ENCODE results near the gene B3GNT8. TPM values are rescaled to one million over a fixed set of nuclear protein-coding genes. Genes with fewer than 3 reads are reported as not detected.
A peak's percentile ranks its signal among the peaks of the same experiment; 100 is the strongest.

B3GNT8 gene
- total RNA-seq, 1 experiment from 2014 or later: 0.10 TPM

DNA sequence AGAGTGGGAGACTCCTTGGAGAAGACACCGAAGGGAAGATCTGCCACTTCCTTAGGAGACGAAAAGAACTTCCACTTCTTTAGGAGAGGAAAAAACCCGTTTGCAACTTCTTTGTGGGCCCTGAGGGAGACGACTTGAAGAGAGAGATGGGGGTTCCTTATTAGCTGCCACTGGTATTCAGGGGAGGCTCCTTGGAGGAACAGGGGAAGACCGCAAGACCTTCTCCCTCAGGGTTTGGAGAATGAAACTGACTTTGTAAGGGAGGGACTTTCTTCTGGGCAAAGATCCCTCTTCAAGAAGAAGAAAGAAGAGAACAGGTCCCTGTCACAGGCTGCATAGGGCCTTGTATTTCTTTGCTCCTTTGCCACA, 29.1 kb downstream of the B3GNT8 start:
- H3K4me1 ChIP-seq (ENCODE audit: control insufficient read depth, insufficient read depth, low read length): no peaks in the 10 kb centered on the region
- peak overlapping the region; percentile 96 for H3K27ac ChIP-seq (ENCODE audit: low read length)
- BruUV-seq (replicated peaks): no TSS peak
- TF ChIP-seq POLR2AphosphoS5 (IDR thresholded peaks at IDR 0.05; ENCODE audit: low read depth, low read length): no peak
- no peak for TF ChIP-seq REST (IDR thresholded peaks at IDR 0.05; ENCODE audit: insufficient read depth in 1 of 2, low read depth in 2 of 2, low read length in 1 of 2)
- no peak for TF ChIP-seq SIN3A (IDR thresholded peaks at IDR 0.05; ENCODE audit: borderline replicate concordance, insufficient read depth, low read depth, low read length)
- no peak for TF ChIP-seq TCF7L2 (IDR thresholded peaks at IDR 0.05; ENCODE audit: low read depth, low read length)
- TF ChIP-seq, protein P1, sequence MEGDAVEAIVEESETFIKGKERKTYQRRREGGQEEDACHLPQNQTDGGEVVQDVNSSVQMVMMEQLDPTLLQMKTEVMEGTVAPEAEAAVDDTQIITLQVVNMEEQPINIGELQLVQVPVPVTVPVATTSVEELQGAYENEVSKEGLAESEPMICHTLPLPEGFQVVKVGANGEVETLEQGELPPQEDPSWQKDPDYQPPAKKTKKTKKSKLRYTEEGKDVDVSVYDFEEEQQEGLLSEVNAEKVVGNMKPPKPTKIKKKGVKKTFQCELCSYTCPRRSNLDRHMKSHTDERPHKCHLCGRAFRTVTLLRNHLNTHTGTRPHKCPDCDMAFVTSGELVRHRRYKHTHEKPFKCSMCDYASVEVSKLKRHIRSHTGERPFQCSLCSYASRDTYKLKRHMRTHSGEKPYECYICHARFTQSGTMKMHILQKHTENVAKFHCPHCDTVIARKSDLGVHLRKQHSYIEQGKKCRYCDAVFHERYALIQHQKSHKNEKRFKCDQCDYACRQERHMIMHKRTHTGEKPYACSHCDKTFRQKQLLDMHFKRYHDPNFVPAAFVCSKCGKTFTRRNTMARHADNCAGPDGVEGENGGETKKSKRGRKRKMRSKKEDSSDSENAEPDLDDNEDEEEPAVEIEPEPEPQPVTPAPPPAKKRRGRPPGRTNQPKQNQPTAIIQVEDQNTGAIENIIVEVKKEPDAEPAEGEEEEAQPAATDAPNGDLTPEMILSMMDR (IDR thresholded peaks at IDR 0.05): no peak
- ChIA-PET POLR2A (no interaction called here), CTCF (no interaction called here)
- no peaks in the 10 kb centered on the region for H3K27me3 ChIP-seq (ENCODE audit: control insufficient read depth, insufficient read depth, low read length)
- H3K4me3 ChIP-seq (ENCODE audit: low read depth in 2 of 2, low read length in 2 of 2): peak overlapping the region; percentile 91 to 100
- peaks cover 8% of the 10 kb centered on the region; the same call in 1 of the 2 replicates for H3K36me3 ChIP-seq (ENCODE audit: control insufficient read depth, insufficient read depth, low read length)
- no peaks in the 10 kb centered on the region for H3K9me3 ChIP-seq (ENCODE audit: control insufficient read depth, insufficient read depth, low read depth, low read length)
- DNase-seq (ENCODE audit: low read depth, low spot score): no peak
- no peak for ATAC-seq
- intact Hi-C loops (cut with micrococcal nuclease; ENCODE audit: unreplicated experiment): no loop called here
- in situ Hi-C loops (cut with HindIII; ENCODE audit: low pct_unique_long_range_greater_than_20kb, low sequenced_read_pairs): no loop called here

DNA sequence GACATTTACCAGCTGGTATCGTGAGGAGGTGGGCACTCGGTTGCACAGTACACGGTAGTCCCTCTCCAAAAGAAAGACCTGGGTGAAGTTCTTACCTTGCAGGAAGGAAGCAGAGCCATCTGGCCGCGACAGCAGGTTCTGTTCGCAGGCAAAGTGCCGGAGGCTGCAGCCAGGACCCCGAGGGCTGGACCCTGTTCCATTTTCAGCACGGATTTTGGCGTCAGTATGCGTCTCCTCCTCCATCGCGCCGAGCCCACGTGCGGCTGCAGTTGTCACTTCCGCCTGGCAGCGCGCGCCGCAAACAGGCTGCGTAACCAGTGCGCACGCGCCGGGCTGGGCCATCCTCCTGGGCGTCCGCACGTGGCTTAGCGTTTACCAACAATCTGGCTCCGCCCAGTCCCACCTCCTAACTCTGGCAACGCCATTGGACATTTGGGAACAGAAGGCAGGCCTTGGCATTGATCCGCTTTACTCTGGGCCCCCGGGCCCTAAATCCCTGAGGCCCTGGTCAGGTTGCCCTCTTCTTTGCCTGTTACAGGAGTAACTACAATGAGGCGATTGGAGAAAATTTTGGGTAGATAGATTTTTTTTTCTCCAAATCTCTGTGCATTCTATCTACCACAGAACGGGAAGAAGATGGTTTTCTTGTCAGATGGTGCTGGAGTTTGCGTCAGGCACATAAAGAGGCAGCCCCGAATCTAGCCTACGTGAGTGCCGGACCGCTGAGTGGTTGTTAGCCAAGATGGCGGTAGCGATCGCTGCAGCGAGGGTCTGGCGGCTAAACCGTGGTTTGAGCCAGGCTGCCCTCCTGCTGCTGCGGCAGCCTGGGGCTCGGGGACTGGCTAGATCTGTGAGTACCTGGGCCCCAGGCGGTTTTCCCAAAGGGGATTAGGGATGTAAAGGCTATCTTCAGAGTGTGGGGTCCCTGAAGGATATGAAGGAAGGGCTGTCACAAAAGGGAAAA, 29.8 kb downstream of the B3GNT8 start, which contains the start of the genes BCKDHA and EXOSC5:
TSS of gene BCKDHA (plus strand) at position 733 of the 964 bp plus-strand sequence. CDS start at position 743, 10 bp downstream.
TSS of gene EXOSC5 (minus strand) at position 274 of the 964 bp plus-strand sequence. CDS start at position 243, 31 bp downstream.
- intact Hi-C loops (cut with micrococcal nuclease; ENCODE audit: unreplicated experiment) (no loop called here), in situ Hi-C loops (cut with HindIII; ENCODE audit: low pct_unique_long_range_greater_than_20kb, low sequenced_read_pairs) (no loop called here)
- H3K4me3 ChIP-seq (ENCODE audit: low read depth in 2 of 2, low read length in 2 of 2): peak within 1 kb of the TSS; percentile 91 to 100
- no peaks in the 10 kb centered on the region for H3K9me3 ChIP-seq (ENCODE audit: control insufficient read depth, insufficient read depth, low read depth, low read length)
- BruUV-seq (replicated peaks): TSS peak; percentile 90
- TF ChIP-seq POLR2AphosphoS5 (IDR thresholded peaks at IDR 0.05; ENCODE audit: low read depth, low read length): no peak; the same call in 1 of the 2 replicates
- no peak for TF ChIP-seq TCF7L2 (IDR thresholded peaks at IDR 0.05; ENCODE audit: low read depth, low read length)
- peak; percentile 98; the same call in 1 of the 2 replicates for TF ChIP-seq SIN3A (IDR thresholded peaks at IDR 0.05; ENCODE audit: borderline replicate concordance, insufficient read depth, low read depth, low read length)
- 0 out of 4 replicates have a peak, but pooled peaks of 1 of the 2 experiments have one; percentile 13 for TF ChIP-seq REST (IDR thresholded peaks at IDR 0.05; ENCODE audit: insufficient read depth in 1 of 2, low read depth in 2 of 2, low read length in 1 of 2)
- TF ChIP-seq, protein P1 (IDR thresholded peaks at IDR 0.05): no peak
- peak; percentile 96 for DNase-seq (ENCODE audit: low read depth, low spot score)
- peaks cover 8% of the 10 kb centered on the region; the same call in 1 of the 2 replicates for H3K36me3 ChIP-seq (ENCODE audit: control insufficient read depth, insufficient read depth, low read length)
- ATAC-seq: peak; percentile 98
- ChIA-PET CTCF (no interaction called here), POLR2A (no interaction called here)
- peak within 1 kb of the TSS; percentile 96 for H3K27ac ChIP-seq (ENCODE audit: low read length)
- no peaks in the 10 kb centered on the region for H3K4me1 ChIP-seq (ENCODE audit: control insufficient read depth, insufficient read depth, low read length)
- no peaks in the 10 kb centered on the region for H3K27me3 ChIP-seq (ENCODE audit: control insufficient read depth, insufficient read depth, low read length)
